ENCODE data around the gene HS3ST5. TPM values are rescaled to one million over a fixed set of nuclear protein-coding genes. Genes with fewer than 3 reads are reported as not detected.

HS3ST5 gene
- polyA plus RNA-seq, 1 donor (not counting 4 experiments of a cell fraction or from before 2014, with no cell fraction given), result not detected

GRCh38 chr6:114216789-114217467 lies 125.9 kb downstream of the HS3ST5 start:
- Histone ChIP-seq H3K79me2 (ENCODE audit: control insufficient read depth, insufficient read depth, low read length) (no peaks in the 10 kb centered on the region), H3K4me2 (ENCODE audit: control insufficient read depth, extremely low read depth, insufficient read depth, low read depth, low read length) (no peak overlapping the region), H3K4me3 (ENCODE audit: control insufficient read depth in 2 of 3, extremely low read depth in 1 of 3, insufficient read depth in 2 of 3, low read depth in 1 of 3, low read length in 3 of 3) (no peak overlapping the region), H3K9ac (ENCODE audit: control insufficient read depth, extremely low read depth, insufficient read depth, low read length) (no peak overlapping the region), H3K27me3 (ENCODE audit: control insufficient read depth, extremely low read depth, insufficient read depth, low read length) (no peaks in the 10 kb centered on the region), H3K9me1 (ENCODE audit: control insufficient read depth, extremely low read depth, insufficient read depth, low read length) (no peaks in the 10 kb centered on the region), H3K4me1 (ENCODE audit: control insufficient read depth, extremely low read depth, insufficient read depth, low read length) (no peaks in the 10 kb centered on the region), H3K9me3 (ENCODE audit: control insufficient read depth, low read depth, low read length) (no peaks in the 10 kb centered on the region), H3K27ac (ENCODE audit: control insufficient read depth, insufficient read depth, low read length) (no peak overlapping the region), H4K20me1 (ENCODE audit: control insufficient read depth, extremely low read depth, insufficient read depth, low read length) (no peaks in the 10 kb centered on the region), H3K36me3 (ENCODE audit: control insufficient read depth in 2 of 2, extremely low read depth in 1 of 2, insufficient read depth in 2 of 2, low read length in 2 of 2) (no peaks in the 10 kb centered on the region), H2AFZ (ENCODE audit: control insufficient read depth, low read length) (no peak overlapping the region)
- no peak for DNase-seq (ENCODE audit: low read depth, low spot score)
- TF ChIP-seq CTCF (optimal IDR thresholded peaks at IDR 0.05 in 1 of 3, IDR thresholded peaks at IDR 0.05 in 1 of 3, conservative IDR thresholded peaks at IDR 0.05 in 1 of 3; ENCODE audit: extremely low read depth in 1 of 3, insufficient read depth in 2 of 3, low read length in 3 of 3) (no peak), EZH2 (IDR thresholded peaks at IDR 0.05; ENCODE audit: low read length) (no peak)
- dilution Hi-C loops (cut with MboI; ENCODE audit: extremely low pct_ligation_motif_present, low sequenced_read_pairs), result no loop called here
- FAIRE-seq, result no peak

GRCh38 chr6:114210467-114210866 lies 132.4 kb downstream of the HS3ST5 start:
- H3K4me1 ChIP-seq (ENCODE audit: control insufficient read depth, extremely low read depth, insufficient read depth, low read length), result no peaks in the 10 kb centered on the region
- H3K79me2 ChIP-seq (ENCODE audit: control insufficient read depth, insufficient read depth, low read length), result no peaks in the 10 kb centered on the region
- H4K20me1 ChIP-seq (ENCODE audit: control insufficient read depth, extremely low read depth, insufficient read depth, low read length), result no peaks in the 10 kb centered on the region
- TF ChIP-seq CTCF (optimal IDR thresholded peaks at IDR 0.05 in 1 of 3, IDR thresholded peaks at IDR 0.05 in 1 of 3, conservative IDR thresholded peaks at IDR 0.05 in 1 of 3; ENCODE audit: extremely low read depth in 1 of 3, insufficient read depth in 2 of 3, low read length in 3 of 3), result no peak
- no peak for TF ChIP-seq EZH2 (IDR thresholded peaks at IDR 0.05; ENCODE audit: low read length)
- no peak overlapping the region for H3K27ac ChIP-seq (ENCODE audit: control insufficient read depth, insufficient read depth, low read length)
- no peak overlapping the region for H3K4me3 ChIP-seq (ENCODE audit: control insufficient read depth in 2 of 3, extremely low read depth in 1 of 3, insufficient read depth in 2 of 3, low read depth in 1 of 3, low read length in 3 of 3)
- dilution Hi-C loops (cut with MboI; ENCODE audit: extremely low pct_ligation_motif_present, low sequenced_read_pairs), result no loop called here
- no peak for DNase-seq (ENCODE audit: low read depth, low spot score)
- H3K9ac ChIP-seq (ENCODE audit: control insufficient read depth, extremely low read depth, insufficient read depth, low read length), result no peak overlapping the region
- H3K9me3 ChIP-seq (ENCODE audit: control insufficient read depth, low read depth, low read length), result no peaks in the 10 kb centered on the region
- no peak overlapping the region for H3K4me2 ChIP-seq (ENCODE audit: control insufficient read depth, extremely low read depth, insufficient read depth, low read depth, low read length)
- no peak for FAIRE-seq
- no peaks in the 10 kb centered on the region for H3K27me3 ChIP-seq (ENCODE audit: control insufficient read depth, extremely low read depth, insufficient read depth, low read length)
- no peaks in the 10 kb centered on the region for H3K9me1 ChIP-seq (ENCODE audit: control insufficient read depth, extremely low read depth, insufficient read depth, low read length)
- H2AFZ ChIP-seq (ENCODE audit: control insufficient read depth, low read length), result no peak overlapping the region
- no peaks in the 10 kb centered on the region for H3K36me3 ChIP-seq (ENCODE audit: control insufficient read depth in 2 of 2, extremely low read depth in 1 of 2, insufficient read depth in 2 of 2, low read length in 2 of 2)
